ENCODE results near the gene SLIT1. TPM values are rescaled to one million over a fixed set of nuclear protein-coding genes. Genes with fewer than 3 reads are reported as not detected.

The SLIT1 gene
- total RNA-seq, 1 donor from 2014 or later: 10.6 TPM

- Mint-ChIP-seq H3K4me1 (peaks cover 33% of the 10 kb centered on the region), H3K9me3 (no peaks in the 10 kb centered on the region), H3K27me3 (ENCODE audit: low read depth) (peaks cover 79% of the 10 kb centered on the region), H3K27ac (ENCODE audit: unreplicated experiment) (no peak overlapping the region), H3K4me3 (no peak overlapping the region), H3K36me3 (ENCODE audit: low read depth) (no peaks in the 10 kb centered on the region)
- no peak for DNase-seq (ENCODE audit: low read depth, low spot score)
- no peak for TF ChIP-seq CTCF (conservative IDR thresholded peaks at IDR 0.05)
Observed at GRCh38 chr10:97182288-97182990, 3.3 kb downstream of the SLIT1 start.

GRCh38 chr10:97180986-97181385 is 4.8 kb downstream of the SLIT1 start:
- Mint-ChIP-seq H3K4me3 (no peak overlapping the region), H3K9me3 (no peaks in the 10 kb centered on the region), H3K36me3 (ENCODE audit: low read depth) (no peaks in the 10 kb centered on the region), H3K27me3 (ENCODE audit: low read depth) (peaks cover 64% of the 10 kb centered on the region), H3K4me1 (peaks cover 33% of the 10 kb centered on the region), H3K27ac (ENCODE audit: unreplicated experiment) (no peak overlapping the region)
- no peak for DNase-seq (ENCODE audit: low read depth, low spot score)
- TF ChIP-seq CTCF (conservative IDR thresholded peaks at IDR 0.05): no peak

- Mint-ChIP-seq H3K27ac (ENCODE audit: unreplicated experiment) (no peak overlapping the region), H3K4me3 (no peak overlapping the region), H3K36me3 (ENCODE audit: low read depth) (no peaks in the 10 kb centered on the region), H3K4me1 (peaks cover 33% of the 10 kb centered on the region), H3K9me3 (no peaks in the 10 kb centered on the region), H3K27me3 (ENCODE audit: low read depth) (peaks cover 61% of the 10 kb centered on the region)
- TF ChIP-seq CTCF (conservative IDR thresholded peaks at IDR 0.05): no peak
- DNase-seq (ENCODE audit: low read depth, low spot score): no peak
Observed at GRCh38 chr10:97180363-97180755, 5.4 kb downstream of the SLIT1 start.

- peak; percentile 56 for TF ChIP-seq CTCF (conservative IDR thresholded peaks at IDR 0.05)
- Mint-ChIP-seq H3K27ac (ENCODE audit: unreplicated experiment) (no peak overlapping the region), H3K4me3 (no peak overlapping the region), H3K9me3 (no peaks in the 10 kb centered on the region), H3K36me3 (ENCODE audit: low read depth) (no peaks in the 10 kb centered on the region), H3K4me1 (peaks cover 30% of the 10 kb centered on the region), H3K27me3 (ENCODE audit: low read depth) (peaks cover 58% of the 10 kb centered on the region)
- peak; percentile 46 for DNase-seq (ENCODE audit: low read depth, low spot score)
Observed at GRCh38 chr10:97179731-97180362, 5.9 kb downstream of the SLIT1 start.

- Mint-ChIP-seq H3K27me3 (ENCODE audit: low read depth) (peaks cover 52% of the 10 kb centered on the region), H3K27ac (ENCODE audit: unreplicated experiment) (no peak overlapping the region), H3K4me1 (peaks cover 24% of the 10 kb centered on the region), H3K4me3 (no peak overlapping the region), H3K9me3 (no peaks in the 10 kb centered on the region), H3K36me3 (ENCODE audit: low read depth) (no peaks in the 10 kb centered on the region)
- DNase-seq (ENCODE audit: low read depth, low spot score): no peak
- TF ChIP-seq CTCF (conservative IDR thresholded peaks at IDR 0.05): no peak
Observed at GRCh38 chr10:97179311-97179710, 6.4 kb downstream of the SLIT1 start.

Measured in neural crest cell (in vitro differentiated cells).